ENCODE results near the gene FAM168A.

GRCh38 chr11:73395297-73396208 is 202.4 kb downstream of the FAM168A start:
- TF ChIP-seq CTCF (IDR thresholded peaks at IDR 0.05; ENCODE audit: low read depth, low read length, missing input control) (no peak), TAF1 (conservative IDR thresholded peaks at IDR 0.05) (no peak), YY1 (IDR thresholded peaks at IDR 0.05) (no peak), FOXA1 (IDR thresholded peaks at IDR 0.05) (no peak), JUND (IDR thresholded peaks at IDR 0.05) (no peak), RAD21 (IDR thresholded peaks at IDR 0.05) (no peak)
- TF ChIP-seq, protein P1, sequence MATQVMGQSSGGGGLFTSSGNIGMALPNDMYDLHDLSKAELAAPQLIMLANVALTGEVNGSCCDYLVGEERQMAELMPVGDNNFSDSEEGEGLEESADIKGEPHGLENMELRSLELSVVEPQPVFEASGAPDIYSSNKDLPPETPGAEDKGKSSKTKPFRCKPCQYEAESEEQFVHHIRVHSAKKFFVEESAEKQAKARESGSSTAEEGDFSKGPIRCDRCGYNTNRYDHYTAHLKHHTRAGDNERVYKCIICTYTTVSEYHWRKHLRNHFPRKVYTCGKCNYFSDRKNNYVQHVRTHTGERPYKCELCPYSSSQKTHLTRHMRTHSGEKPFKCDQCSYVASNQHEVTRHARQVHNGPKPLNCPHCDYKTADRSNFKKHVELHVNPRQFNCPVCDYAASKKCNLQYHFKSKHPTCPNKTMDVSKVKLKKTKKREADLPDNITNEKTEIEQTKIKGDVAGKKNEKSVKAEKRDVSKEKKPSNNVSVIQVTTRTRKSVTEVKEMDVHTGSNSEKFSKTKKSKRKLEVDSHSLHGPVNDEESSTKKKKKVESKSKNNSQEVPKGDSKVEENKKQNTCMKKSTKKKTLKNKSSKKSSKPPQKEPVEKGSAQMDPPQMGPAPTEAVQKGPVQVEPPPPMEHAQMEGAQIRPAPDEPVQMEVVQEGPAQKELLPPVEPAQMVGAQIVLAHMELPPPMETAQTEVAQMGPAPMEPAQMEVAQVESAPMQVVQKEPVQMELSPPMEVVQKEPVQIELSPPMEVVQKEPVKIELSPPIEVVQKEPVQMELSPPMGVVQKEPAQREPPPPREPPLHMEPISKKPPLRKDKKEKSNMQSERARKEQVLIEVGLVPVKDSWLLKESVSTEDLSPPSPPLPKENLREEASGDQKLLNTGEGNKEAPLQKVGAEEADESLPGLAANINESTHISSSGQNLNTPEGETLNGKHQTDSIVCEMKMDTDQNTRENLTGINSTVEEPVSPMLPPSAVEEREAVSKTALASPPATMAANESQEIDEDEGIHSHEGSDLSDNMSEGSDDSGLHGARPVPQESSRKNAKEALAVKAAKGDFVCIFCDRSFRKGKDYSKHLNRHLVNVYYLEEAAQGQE (IDR thresholded peaks at IDR 0.05) = no peak
- TF ChIP-seq, protein P2, sequence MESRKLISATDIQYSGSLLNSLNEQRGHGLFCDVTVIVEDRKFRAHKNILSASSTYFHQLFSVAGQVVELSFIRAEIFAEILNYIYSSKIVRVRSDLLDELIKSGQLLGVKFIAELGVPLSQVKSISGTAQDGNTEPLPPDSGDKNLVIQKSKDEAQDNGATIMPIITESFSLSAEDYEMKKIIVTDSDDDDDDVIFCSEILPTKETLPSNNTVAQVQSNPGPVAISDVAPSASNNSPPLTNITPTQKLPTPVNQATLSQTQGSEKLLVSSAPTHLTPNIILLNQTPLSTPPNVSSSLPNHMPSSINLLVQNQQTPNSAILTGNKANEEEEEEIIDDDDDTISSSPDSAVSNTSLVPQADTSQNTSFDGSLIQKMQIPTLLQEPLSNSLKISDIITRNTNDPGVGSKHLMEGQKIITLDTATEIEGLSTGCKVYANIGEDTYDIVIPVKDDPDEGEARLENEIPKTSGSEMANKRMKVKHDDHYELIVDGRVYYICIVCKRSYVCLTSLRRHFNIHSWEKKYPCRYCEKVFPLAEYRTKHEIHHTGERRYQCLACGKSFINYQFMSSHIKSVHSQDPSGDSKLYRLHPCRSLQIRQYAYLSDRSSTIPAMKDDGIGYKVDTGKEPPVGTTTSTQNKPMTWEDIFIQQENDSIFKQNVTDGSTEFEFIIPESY (IDR thresholded peaks at IDR 0.05) = no peak

Measured in liver (tissue), 3 donors.